HG02610 (cell line): Measurements from ENCODE around the gene ROCK2.
"Not testable (repeated sequence)": the region's sequence is repeated elsewhere in the genome, so short reads cannot be mapped to it uniquely, and the experiment has no call there.

Experiments
- ATAC-seq: cut with Tn5 transposase; IDR thresholded peaks from one replicate; pipeline ENCODE4 v1.9.1; 2021; ENCODE audit warnings: mild to moderate bottlenecking, moderate library complexity; ENCODE audit not compliant: unreplicated experiment

Gene ROCK2

GRCh38 chr2:11342551-11343367 is 1.7 kb downstream of the ROCK2 start:
- no peak for ATAC-seq

GRCh38 chr2:11340717-11341116 is 3.7 kb downstream of the ROCK2 start:
- ATAC-seq, result no peak

- no peak for ATAC-seq
Observed at GRCh38 chr2:11339508-11340083, 4.8 kb downstream of the ROCK2 start.

- no peak for ATAC-seq
Observed at GRCh38 chr2:11338580-11338979, 5.9 kb downstream of the ROCK2 start.

DNA sequence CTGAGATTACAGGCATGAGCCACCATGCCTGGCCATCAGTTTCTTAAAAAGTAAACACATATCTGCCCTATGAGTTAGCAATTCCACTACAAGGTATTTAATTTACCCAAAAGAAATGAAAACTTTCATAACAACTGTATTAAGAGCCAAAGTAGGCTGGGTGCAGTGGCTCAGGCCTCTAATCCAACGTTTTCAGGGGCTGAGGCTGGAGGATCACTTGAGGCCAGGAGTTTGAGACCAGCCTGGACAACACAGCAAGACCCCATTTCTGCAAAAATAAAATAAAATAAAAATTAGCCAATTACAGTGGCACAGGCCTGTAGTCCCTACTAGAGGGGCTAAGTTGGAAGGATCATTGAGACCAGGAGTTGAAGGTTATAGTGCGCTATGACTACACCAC is 6.5 kb downstream of the ROCK2 start:
- ATAC-seq, result no peak

DNA sequence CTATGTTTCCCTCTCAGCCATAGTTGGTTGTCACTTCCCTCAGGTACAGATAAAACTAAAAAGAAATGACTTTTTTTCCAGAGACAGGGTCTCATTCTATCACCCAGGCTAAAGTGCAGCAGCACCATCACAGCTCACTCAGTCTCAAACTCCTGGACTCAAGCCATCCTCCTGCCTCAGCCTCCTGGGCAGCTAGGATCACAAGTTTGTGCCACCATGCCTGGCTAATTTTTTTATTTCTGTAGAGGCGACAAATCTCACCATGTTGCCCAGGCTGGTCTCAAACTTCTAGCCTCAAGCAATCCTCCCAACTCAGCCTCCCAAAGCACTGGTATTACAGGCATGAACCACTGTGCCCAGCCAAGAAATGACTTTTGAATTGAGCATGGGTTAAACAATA is 8.2 kb downstream of the ROCK2 start:
- no peak for ATAC-seq

DNA sequence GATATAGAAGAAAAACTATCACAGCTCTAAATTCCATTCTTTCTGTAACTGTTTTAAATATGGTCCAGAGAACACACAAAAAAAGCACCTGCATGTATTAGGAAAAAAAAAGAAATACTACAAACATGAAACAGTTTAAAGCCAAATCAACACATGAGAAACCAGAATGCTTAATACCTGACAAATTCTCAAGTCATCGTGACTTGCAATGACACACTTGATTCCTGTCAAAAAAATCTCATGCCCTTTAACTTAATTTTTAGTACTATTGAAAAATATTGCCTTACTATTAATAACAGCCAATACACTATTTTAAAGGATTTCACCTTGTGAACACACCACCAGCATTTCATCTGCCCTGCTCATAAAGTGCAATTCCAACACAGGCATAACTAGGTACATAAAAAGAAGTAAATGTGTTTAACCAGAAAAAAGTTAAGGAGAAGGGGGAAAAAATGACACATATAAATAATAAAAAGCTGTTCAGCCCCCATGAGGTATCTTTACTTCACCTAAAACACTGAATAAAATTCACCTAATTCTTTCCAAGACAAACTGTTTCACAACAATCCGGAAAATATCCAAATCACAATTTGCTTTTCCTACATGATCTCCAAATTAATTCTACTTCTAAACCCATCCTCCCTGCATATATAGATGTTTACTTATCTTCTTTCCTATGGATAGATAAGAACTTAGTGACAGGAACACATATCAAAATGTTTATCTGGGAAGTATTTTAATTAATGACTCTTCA is 10.8 kb downstream of the ROCK2 start:
- no peak for ATAC-seq

- no peak for ATAC-seq
Observed at GRCh38 chr2:11332596-11332995, 11.8 kb downstream of the ROCK2 start.

- no peak for ATAC-seq
Observed at GRCh38 chr2:11330457-11331142, 13.8 kb downstream of the ROCK2 start.

- ATAC-seq, result no peak
Observed at GRCh38 chr2:11329776-11330175, 14.7 kb downstream of the ROCK2 start.

DNA sequence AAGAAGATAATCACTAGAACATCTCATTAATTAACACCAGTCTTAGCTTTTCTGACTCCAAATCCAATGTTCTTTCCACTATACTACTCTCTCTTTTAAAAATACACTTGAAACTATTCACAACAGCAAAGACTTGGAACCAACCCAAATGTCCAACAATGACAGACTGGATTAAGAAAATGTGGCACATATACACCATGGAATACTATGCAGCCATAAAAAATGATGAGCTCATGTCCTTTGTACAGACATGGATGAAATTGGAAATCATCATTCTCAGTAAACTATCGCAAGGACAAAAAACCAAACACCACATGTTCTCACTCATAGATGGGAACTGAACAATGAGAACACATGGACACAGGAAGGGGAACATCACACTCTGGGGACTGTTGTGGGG is 15.9 kb downstream of the ROCK2 start:
- ATAC-seq, result not testable (repeated sequence)

- no peak for ATAC-seq
Observed at GRCh38 chr2:11327871-11328270, 16.6 kb downstream of the ROCK2 start.

DNA sequence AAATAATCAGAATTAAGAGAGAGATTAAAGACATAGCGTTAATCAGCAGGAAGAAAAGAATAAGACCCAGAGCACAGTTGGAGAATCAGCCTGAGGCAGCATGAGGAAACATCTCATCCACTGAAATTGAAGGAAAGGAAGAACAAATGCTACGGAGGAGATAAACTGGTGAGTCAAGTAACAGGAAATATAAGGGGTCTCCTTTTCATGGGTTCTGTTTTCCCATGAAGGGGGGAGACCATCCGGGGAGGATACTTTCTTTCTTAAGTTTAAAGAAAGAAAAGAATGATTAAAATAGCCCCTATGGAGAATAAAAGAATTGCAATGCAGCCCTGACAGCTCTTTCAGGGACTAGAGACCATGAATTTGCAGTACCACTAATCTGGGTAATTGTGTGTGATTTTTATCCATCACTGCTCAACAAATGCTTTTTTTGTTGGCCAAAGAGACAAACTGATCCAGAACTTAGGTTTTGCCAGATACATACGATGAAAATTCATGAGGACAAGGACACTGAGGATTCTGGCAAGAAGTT is 17.7 kb downstream of the ROCK2 start:
- no peak for ATAC-seq

GRCh38 chr2:11325961-11326676 is 18.3 kb downstream of the ROCK2 start:
- ATAC-seq, result no peak

DNA sequence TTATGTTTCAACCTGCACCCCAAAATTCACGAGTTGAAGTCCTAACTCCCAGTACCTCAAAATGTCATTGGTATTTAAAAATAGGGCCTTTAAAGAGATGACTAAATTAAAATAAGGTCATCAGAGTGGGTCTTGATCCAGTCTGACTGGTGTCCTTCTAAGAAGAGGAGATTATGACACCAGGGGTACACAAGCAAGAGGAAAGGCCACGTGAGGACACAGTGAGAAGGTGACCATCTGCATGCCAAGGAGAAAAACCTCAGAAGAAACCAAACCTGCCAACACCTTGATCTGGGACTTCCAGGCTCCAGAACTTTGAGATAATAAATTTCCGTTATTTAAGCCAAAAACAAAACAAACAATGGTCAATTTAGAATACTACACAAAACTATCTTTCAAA is 22.6 kb downstream of the ROCK2 start:
- ATAC-seq, result no peak

GRCh38 chr2:11320698-11321492 is 23.5 kb downstream of the ROCK2 start:
- ATAC-seq, result no peak

DNA sequence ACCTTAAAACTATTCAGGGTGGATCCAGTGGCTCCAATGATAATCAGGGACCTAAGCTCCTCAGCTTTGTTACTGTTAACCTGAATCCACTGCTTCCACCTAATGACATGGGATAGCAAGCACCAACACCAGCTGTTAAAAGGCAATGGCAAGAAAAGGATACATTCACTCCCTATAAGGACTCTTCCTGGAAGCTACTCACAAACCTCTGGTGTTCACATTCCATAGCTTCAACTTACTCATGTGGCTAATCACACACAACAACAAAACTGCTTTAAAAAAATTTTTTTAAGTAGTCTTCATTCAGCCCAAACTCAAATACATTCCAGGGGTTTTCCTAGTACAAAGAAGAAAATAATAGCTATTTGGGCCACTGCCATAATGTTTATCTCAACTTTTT is 24.5 kb downstream of the ROCK2 start:
- no peak for ATAC-seq

DNA sequence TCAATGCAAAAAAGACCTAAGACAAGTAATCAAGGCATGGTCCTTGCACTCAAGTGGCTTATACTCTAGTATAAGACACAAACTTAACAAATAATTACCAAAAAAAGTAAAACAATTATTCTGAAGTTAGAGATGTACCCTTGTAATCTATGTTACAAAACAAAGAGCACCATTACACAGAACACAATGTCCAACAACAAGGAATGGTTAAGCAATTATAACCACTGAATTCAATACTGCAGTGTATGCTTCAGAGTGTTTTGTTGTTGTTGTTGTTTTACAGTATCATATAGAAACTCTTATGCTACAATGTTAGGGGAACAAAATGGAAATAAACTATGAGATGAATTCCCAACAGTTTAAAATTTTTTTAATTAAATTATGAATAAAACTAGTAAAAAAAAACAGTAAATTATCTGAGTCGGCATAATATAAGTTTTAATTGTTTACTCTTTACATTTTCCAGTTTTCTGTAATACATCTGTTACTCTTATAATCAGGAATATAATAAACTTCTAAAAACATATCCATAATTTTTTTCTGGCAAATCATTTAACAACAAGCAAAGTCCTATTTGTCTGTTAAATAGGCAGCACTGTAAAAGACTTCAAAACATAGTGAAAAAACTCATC is 29.2 kb downstream of the ROCK2 start:
- no peak for ATAC-seq

DNA sequence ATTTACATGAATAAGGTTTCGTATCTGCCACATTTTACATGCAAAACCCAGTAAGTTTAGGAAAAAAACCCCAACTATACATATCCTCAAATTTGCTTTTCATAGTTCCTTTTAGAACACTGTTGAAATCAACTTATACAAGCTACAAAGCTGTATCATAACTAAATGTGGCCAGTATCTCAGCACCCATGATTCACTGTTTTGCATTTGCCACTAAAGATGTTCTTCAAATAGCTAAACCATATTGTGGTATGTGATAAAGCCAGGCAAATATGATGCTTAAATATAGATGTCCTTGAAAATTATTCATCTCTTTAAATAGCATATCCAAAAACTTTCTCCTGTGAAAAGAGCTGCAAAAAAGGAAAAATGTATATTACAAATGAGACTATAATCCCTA is 29.9 kb downstream of the ROCK2 start:
- ATAC-seq, result no peak
